Measurements from ENCODE around the gene SLC4A3.

The SLC4A3 gene

DNA sequence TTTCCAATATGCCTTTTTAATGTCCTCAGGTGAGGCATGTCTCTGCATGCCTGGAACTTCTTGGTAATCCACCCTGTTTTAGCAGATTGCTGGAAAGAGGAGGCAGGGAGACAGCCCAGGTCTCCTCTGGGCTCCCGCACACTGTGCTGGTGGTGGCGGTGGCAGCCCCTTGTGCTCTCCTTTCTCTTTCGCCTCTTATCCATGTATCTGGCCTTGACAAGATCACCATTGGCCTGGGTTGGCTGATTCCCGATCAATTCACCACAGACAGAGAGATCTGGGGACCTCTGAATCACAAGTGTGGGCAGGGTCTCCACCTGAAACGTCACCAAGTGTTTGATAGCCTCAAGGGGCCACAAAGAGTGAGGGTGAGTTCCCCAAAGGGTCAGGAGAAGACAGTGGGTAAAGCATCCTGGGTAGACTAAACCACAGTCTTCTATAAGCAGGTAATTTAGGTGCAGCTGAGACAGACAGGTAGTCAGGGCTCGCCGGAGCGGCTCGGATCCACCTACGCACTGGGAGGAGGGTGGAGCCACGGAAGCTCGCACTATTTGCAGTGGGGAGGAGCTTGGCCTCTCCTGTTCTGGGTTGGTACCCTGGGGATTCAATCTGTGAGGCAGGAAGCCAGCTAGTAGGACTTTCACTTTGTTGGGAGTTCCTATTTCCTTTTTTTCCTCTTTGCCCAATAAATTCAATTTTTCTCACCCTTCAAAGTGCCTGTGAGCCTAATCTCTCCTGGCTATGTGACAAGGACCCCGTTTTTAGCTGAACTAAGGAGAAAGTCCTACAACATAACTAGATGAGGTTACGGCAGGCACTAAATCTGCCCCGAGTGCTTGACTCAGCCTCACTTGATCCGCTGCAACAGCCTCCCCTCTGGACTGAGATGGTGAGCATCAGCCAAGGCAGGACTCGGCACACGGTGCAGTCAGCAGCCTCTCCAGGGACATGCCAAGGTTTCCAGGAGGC is 57.6 kb downstream of the SLC4A3 start:
- DNase-seq, result no peak

DNA sequence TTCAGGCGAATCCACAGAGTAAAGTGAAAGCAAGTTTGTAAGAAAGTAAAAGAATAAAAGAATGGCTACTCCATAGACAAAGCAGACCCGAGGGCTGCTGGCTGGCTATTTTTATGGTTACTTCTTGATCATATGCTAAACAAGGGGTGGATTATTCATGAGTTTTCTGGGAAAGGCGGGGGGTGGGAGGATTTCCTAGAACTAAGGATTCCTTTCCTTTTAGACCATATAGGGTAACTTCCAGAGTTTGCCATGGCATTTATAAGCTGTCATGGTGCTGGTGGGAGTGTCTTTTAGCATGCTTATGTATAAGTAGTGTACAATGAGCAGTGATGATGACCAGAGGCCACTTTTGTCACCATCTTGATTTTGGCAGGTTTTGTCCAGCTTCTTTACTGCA is 59.8 kb downstream of the SLC4A3 start:
- no peak for DNase-seq

DNA sequence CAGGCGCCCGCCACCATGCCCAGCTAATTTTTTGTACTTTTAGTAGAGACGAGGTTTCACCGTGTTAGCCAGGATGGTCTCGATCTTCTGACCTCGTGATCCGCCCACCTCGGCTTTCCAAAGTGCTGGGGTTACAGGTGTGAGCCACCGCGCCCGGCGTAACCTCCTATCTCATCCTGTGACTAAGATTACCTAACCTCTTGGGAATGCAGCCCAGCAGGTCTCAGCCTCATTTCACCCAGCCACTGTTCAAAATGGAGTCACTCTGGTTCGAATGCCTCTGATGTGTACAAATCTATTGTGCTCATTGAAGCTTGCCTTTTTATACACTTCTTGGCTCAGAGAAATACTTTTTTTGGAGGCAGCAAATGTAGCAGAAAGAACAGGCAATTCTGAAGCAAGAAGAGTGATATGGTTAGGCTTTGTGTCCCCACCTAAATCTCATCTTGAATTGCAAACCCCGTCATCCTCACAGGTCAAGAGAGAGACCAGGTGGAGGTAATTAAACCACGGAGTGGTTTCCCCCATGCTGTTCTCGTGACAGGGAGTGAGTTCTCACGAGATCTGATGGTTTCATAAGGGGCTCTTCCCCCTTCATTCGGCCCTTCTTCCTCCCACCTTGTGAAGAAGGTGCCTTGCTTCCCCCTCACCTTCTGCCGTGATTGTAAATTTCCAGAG is 60.6 kb downstream of the SLC4A3 start:
- no peak for DNase-seq

DNA sequence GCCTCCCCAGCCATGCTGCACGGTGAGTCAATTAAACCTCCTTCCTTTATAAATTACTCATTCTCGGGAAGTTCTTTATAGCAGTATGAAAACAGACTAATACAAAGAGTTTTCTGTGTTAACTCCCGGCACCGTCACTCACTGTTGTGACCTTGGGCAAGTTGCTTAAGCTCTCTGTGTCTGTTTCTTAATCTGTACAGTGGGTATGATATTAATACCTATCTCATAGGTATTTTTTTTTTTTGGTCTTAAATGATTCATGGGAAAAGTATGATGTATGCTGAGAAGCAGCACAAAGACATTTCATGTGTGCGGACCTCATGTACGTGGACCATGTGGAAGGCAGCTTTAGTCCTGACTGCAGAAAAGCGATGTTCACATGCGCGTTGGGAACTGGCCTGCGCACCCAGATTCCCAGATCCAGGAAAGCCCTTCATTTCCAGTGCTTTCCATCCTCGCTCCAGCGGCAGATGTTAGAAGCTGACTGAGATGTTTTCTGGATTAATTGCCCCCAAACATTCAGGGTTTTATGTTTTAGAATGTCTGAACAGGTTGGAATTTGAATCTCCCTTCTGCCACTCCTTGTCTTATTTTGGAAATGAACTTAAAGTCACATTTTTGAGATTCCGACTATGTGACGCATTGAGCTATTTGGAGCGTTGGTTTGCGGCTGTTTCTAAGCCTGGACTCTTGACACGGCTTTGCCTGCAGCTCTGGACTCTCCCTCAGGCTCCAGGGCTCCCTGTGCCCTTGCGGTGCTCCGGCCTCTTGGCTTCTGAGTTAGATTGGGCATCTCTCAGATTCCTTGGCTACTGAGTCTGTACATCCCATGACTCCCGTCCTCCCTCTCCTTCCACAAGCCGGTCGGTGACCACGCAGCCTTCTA is 61.4 kb downstream of the SLC4A3 start:
- DNase-seq, result no peak

DNA sequence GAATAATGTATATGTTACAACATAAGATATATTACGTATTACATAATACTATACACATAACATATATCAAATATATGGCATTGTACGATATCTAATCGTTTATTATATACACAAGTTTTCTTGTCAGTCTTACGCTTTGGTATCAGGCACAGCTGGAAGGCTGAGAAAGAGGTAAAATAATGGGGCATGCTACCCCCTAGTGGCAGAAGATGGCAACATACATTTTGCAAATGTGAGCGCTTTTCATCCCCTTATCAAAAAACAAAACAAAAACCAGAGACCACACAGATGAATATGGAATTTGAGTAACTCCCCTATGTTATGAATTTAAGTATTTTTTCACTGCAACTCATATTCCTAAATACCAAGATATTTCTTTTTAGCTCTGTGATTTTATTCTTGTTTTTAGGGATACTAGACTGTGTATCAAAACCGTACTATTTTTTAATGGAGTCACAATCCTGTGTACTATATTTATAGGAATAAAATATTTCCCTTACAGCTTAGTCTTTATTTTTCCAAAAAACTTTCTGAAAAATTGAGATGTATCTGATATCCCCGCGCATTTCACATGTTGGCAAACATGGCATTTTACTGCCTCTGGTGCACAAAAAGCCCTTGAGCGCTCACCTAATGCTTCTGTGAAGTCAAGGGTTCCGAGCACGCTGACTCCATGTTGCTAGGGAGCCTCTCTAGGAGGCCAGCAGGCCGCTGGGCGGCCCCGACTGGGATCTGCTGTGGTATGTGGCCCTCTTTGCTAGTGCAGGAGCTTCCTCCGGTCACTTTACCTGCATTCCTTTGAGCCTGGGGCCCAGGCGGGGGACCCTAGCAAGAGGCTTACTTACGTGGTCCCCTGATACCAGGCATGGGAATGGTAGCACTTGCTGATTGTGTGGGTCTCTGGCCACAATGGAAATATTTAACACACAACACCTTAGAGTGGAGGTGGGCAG is 62.5 kb downstream of the SLC4A3 start:
- peak; percentile 41 to 44 for DNase-seq

DNA sequence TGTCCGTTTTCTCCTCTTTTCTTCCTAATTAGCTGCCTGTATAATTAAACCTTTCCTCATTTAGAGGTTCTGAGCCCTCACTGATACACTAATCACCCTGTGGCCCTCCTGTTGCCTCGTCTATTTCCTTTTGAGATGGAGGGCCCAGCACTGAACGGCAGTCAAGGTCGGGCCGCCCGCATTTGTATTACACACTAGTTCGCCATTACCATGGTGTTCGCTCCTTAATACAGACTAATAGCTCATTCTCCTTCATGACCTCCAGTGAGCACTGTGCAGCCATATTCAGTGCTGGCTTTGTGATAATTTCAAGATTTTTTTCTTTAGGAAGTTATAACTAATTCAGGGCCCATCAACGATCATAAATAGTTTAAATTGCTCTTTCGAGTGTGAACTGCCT is 64.1 kb downstream of the SLC4A3 start:
- no peak for DNase-seq
